ENCODE measurements around the gene ZNF574. TPM values are rescaled to one million over a fixed set of nuclear protein-coding genes. Genes with fewer than 3 reads are reported as not detected.

Gene ZNF574
- total and polyA plus RNA-seq, 2 donors (not counting 3 experiments of a cell fraction or from before 2014, with no cell fraction given) = 13.6 to 15.3 TPM

DNA sequence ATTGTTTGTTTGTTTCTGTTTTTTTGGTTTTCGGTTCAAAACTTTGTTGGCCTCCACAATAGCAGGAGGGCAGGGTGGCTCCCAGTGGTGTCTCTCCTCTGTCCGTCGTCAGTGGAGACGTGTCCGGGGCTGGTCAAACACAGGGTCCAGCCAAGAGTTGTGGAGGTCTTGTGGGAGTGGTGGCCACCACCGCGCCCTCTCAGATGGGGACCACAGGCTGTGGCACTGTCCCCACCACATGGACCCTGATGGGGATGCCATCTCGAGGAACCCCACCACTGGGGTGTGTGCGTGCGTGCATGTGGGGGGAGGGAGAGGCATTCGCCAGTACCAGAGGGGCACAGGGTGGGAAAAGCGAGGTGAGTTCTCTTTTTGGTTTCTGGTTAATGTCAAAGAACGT lies 13.8 kb downstream of the ZNF574 start:
- no TSS peak for BruUV-seq (replicated peaks)
- CTCF ChIA-PET = interaction anchor here (1.2 kb wide), 1 partner anchor 55 kb away, joined by 3 read pairs; no protein-coding TSS in a partner anchor
- POLR2A ChIA-PET = no interaction called here
- no peak for DNase-seq (ENCODE audit: low read depth, low spot score)
- no peak for TF ChIP-seq POLR2AphosphoS5 (IDR thresholded peaks at IDR 0.05; ENCODE audit: insufficient read depth, low read depth, low read length)
- no peak for TF ChIP-seq JUN (IDR thresholded peaks at IDR 0.05; ENCODE audit: borderline replicate concordance, insufficient read depth, insufficient read length, low read depth)
- TF ChIP-seq, protein P1, sequence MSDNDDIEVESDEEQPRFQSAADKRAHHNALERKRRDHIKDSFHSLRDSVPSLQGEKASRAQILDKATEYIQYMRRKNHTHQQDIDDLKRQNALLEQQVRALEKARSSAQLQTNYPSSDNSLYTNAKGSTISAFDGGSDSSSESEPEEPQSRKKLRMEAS (IDR thresholded peaks at IDR 0.05; ENCODE audit: insufficient read depth, insufficient read length) = no peak
- no peak for TF ChIP-seq FOS (IDR thresholded peaks at IDR 0.05; ENCODE audit: borderline replicate concordance, insufficient read depth, low read length)
- TF ChIP-seq GATA2 (IDR thresholded peaks at IDR 0.05; ENCODE audit: insufficient read depth, insufficient read length, low read depth, low read length) = no peak
- TF ChIP-seq EZH2 (IDR thresholded peaks at IDR 0.05; ENCODE audit: borderline replicate concordance, low read depth, low read length, severe bottlenecking) = no peak
- TF ChIP-seq, protein P2, sequence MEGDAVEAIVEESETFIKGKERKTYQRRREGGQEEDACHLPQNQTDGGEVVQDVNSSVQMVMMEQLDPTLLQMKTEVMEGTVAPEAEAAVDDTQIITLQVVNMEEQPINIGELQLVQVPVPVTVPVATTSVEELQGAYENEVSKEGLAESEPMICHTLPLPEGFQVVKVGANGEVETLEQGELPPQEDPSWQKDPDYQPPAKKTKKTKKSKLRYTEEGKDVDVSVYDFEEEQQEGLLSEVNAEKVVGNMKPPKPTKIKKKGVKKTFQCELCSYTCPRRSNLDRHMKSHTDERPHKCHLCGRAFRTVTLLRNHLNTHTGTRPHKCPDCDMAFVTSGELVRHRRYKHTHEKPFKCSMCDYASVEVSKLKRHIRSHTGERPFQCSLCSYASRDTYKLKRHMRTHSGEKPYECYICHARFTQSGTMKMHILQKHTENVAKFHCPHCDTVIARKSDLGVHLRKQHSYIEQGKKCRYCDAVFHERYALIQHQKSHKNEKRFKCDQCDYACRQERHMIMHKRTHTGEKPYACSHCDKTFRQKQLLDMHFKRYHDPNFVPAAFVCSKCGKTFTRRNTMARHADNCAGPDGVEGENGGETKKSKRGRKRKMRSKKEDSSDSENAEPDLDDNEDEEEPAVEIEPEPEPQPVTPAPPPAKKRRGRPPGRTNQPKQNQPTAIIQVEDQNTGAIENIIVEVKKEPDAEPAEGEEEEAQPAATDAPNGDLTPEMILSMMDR (IDR thresholded peaks at IDR 0.05; ENCODE audit: extremely low read depth in 1 of 2, insufficient read depth in 1 of 2, low read depth in 1 of 2, low read length in 2 of 2) = no peak
- TF ChIP-seq POLR2A (IDR thresholded peaks at IDR 0.05; ENCODE audit: low read depth, low read length) = no peak
- no peak for TF ChIP-seq MYC (IDR thresholded peaks at IDR 0.05; ENCODE audit: low read depth, low read length)
- Histone ChIP-seq H3K9ac (replicated peaks; ENCODE audit: extremely low read depth, insufficient read depth, low read length) (no peak overlapping the region), H3K4me2 (ENCODE audit: insufficient read depth, low read length) (no peak overlapping the region), H3K79me2 (ENCODE audit: control insufficient read depth, insufficient read depth, low read length) (no peaks in the 10 kb centered on the region), H3K4me3 (replicated peaks in 1 of 3; ENCODE audit: insufficient read depth in 1 of 3, low read depth in 1 of 3, low read length in 3 of 3) (no peak overlapping the region), H3K9me1 (replicated peaks; ENCODE audit: control insufficient read depth, extremely low read depth, insufficient read depth, low read length) (no peaks in the 10 kb centered on the region), H3K27me3 (ENCODE audit: control insufficient read depth in 2 of 2, insufficient read depth in 2 of 2, low read length in 2 of 2) (no peaks in the 10 kb centered on the region), H3K27ac (ENCODE audit: insufficient read depth, low read depth, low read length) (no peak overlapping the region), H3K4me1 (ENCODE audit: control insufficient read depth, extremely low read depth, insufficient read depth, low read length) (peaks cover 29% of the 10 kb centered on the region), H4K20me1 (replicated peaks; ENCODE audit: control insufficient read depth, extremely low read depth, insufficient read depth, low read length) (no peaks in the 10 kb centered on the region), H3K36me3 (ENCODE audit: control insufficient read depth in 2 of 2, extremely low read depth in 1 of 2, insufficient read depth in 2 of 2, low read length in 2 of 2) (no peaks in the 10 kb centered on the region), H3K9me3 (replicated peaks; ENCODE audit: control insufficient read depth, insufficient read depth, low read length) (no peaks in the 10 kb centered on the region), H2AFZ (ENCODE audit: low read depth, low read length) (no peak overlapping the region)
- no peak for FAIRE-seq
- dilution Hi-C loops (cut with MboI; ENCODE audit: extremely low pct_ligation_motif_present, low sequenced_read_pairs) = no loop called here
- intact Hi-C loops (cut with micrococcal nuclease) = no loop called here

All from endothelial cell of umbilical vein (primary cell).